Measurements from ENCODE around the gene CILP. TPM values are rescaled to one million over a fixed set of nuclear protein-coding genes. Genes with fewer than 3 reads are reported as not detected.

CILP gene
- total RNA-seq, 1 experiment from 2014 or later = not detected

GRCh38 chr15:65156692-65157091 is 54.6 kb downstream of the CILP start (continued):
- TF ChIP-seq YY1 (IDR thresholded peaks at IDR 0.05; ENCODE audit: extremely low read depth, insufficient replicate concordance, low read depth, low read length) = no peak

GRCh38 chr15:65154720-65155119 is 56.6 kb downstream of the CILP start:
- Histone ChIP-seq H3K9me2 (ENCODE audit: insufficient read depth) (no peaks in the 10 kb centered on the region), H3K27ac (ENCODE audit: low read depth, low read length) (no peak overlapping the region), H2AFZ (ENCODE audit: low read depth, low read length, poor library complexity, severe bottlenecking) (no peak overlapping the region), H3K4me3 (replicated peaks in 1 of 2; ENCODE audit: low read depth in 1 of 2, low read length in 2 of 2) (no peak overlapping the region), H3K4me1 (ENCODE audit: control insufficient read depth in 1 of 2, insufficient read depth in 2 of 2, low read length in 2 of 2) (no peaks in the 10 kb centered on the region), H3K36me3 (ENCODE audit: control insufficient read depth in 1 of 2, insufficient read depth in 2 of 2, low read length in 2 of 2) (peaks cover 46 to 51% of the 10 kb centered on the region in 2 experiments), H3K9ac (ENCODE audit: low read length) (no peak overlapping the region), H4K20me1 (ENCODE audit: insufficient read depth) (no peaks in the 10 kb centered on the region), H3K79me2 (ENCODE audit: insufficient read depth, low read length) (no peaks in the 10 kb centered on the region), H3K9me3 (ENCODE audit: control insufficient read depth in 1 of 2, insufficient read depth in 1 of 2, low read depth in 1 of 2, low read length in 2 of 2) (no peaks in the 10 kb centered on the region), H3K4me2 (ENCODE audit: low read length) (no peak overlapping the region), H3K27me3 (ENCODE audit: insufficient read depth, low read length) (no peaks in the 10 kb centered on the region)
- no peak for TF ChIP-seq ELF1 (IDR thresholded peaks at IDR 0.05; ENCODE audit: borderline replicate concordance, low read depth)
- no peak for TF ChIP-seq RAD21 (IDR thresholded peaks at IDR 0.05; ENCODE audit: low read depth)
- TF ChIP-seq JUND (IDR thresholded peaks at IDR 0.05) = no peak
- no peak for TF ChIP-seq ZBTB33 (IDR thresholded peaks at IDR 0.05; ENCODE audit: extremely low read depth, insufficient replicate concordance, low read length)
- TF ChIP-seq CEBPB (IDR thresholded peaks at IDR 0.05; ENCODE audit: low read depth) = no peak
- TF ChIP-seq EZH2phosphoT487 (IDR thresholded peaks at IDR 0.05; ENCODE audit: borderline replicate concordance) = no peak
- no peak for TF ChIP-seq ZNF274 (IDR thresholded peaks at IDR 0.05; ENCODE audit: low read depth, low read length)
- TF ChIP-seq EZH2 (IDR thresholded peaks at IDR 0.05) = no peak
- TF ChIP-seq ZFX (IDR thresholded peaks at IDR 0.05) = no peak
- TF ChIP-seq POLR2AphosphoS5 (IDR thresholded peaks at IDR 0.05; ENCODE audit: low read depth, low read length) = no peak
- TF ChIP-seq FOSL1 (IDR thresholded peaks at IDR 0.05; ENCODE audit: low read depth) = no peak
- TF ChIP-seq, protein P1, sequence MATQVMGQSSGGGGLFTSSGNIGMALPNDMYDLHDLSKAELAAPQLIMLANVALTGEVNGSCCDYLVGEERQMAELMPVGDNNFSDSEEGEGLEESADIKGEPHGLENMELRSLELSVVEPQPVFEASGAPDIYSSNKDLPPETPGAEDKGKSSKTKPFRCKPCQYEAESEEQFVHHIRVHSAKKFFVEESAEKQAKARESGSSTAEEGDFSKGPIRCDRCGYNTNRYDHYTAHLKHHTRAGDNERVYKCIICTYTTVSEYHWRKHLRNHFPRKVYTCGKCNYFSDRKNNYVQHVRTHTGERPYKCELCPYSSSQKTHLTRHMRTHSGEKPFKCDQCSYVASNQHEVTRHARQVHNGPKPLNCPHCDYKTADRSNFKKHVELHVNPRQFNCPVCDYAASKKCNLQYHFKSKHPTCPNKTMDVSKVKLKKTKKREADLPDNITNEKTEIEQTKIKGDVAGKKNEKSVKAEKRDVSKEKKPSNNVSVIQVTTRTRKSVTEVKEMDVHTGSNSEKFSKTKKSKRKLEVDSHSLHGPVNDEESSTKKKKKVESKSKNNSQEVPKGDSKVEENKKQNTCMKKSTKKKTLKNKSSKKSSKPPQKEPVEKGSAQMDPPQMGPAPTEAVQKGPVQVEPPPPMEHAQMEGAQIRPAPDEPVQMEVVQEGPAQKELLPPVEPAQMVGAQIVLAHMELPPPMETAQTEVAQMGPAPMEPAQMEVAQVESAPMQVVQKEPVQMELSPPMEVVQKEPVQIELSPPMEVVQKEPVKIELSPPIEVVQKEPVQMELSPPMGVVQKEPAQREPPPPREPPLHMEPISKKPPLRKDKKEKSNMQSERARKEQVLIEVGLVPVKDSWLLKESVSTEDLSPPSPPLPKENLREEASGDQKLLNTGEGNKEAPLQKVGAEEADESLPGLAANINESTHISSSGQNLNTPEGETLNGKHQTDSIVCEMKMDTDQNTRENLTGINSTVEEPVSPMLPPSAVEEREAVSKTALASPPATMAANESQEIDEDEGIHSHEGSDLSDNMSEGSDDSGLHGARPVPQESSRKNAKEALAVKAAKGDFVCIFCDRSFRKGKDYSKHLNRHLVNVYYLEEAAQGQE (IDR thresholded peaks at IDR 0.05; ENCODE audit: low read depth) = no peak
- ChIA-PET CTCF (no interaction called here), POLR2A (no interaction called here), RAD21 (ENCODE audit: low non-redundant PET in 1 of 2, low total read pairs in 2 of 2, uncharacterized antibody in 2 of 2, unreplicated experiment in 2 of 2) (no interaction called here)
- BruUV-seq (replicated peaks) = no TSS peak
- no peak for DNase-seq (ENCODE audit: low read depth, low spot score)
- intact Hi-C loops (cut with micrococcal nuclease) = no loop called here
- ATAC-seq = no peak
